Body of pancreas (tissue), 4 donors: ENCODE results near the gene KRTAP4-9.

ENCODE experiments used
- CTCF ChIP-seq, 7 experiments: fragments of 450-650 bp in 4 of 7; fragments of 200-600 bp in 3 of 7; sonication (generic) in 3 of 7; IDR thresholded peaks; one replicate each; pipeline ENCODE4 v1.5.1; 2016 to 2019; ENCODE audit warnings: antibody characterized with exemption in 7 of 7
- POLR2A ChIP-seq, 3 donors: fragments of 450-650 bp; IDR thresholded peaks; one replicate each; pipeline ENCODE4 v1.6.1; 2016; ENCODE audit warnings: antibody characterized with exemption in 3 of 3, mild to moderate bottlenecking in 2 of 3

- TF ChIP-seq CTCF (IDR thresholded peaks at IDR 0.05) (no peak), POLR2A (IDR thresholded peaks at IDR 0.05) (no peak)
Measured at GRCh38 chr17:41101586-41102259, 3.5 kb upstream of the KRTAP4-9 start, which contains the start of gene KRTAP4-16.
